H1 (cell line): ENCODE measurements around the gene PI4KA. TPM values are rescaled to one million over a fixed set of nuclear protein-coding genes. Genes with fewer than 3 reads are reported as not detected.
"Not testable (repeated sequence)": the region's sequence is repeated elsewhere in the genome, so short reads cannot be mapped to it uniquely, and the experiment has no call there.

ENCODE experiments used
- CTCF ChIA-PET: fragments of 300-600 bp; sonication (Branson Sonifier 250); formaldehyde crosslinking; loops from one replicate; lab custom pipeline; 2021; ENCODE audit not compliant: partially characterized antibody; lab: Charles Lee
- POLR2A ChIA-PET: fragments of 300-600 bp; sonication (Branson Sonifier 250); formaldehyde crosslinking; loops from one replicate; lab custom pipeline; 2021; ENCODE audit warnings: inconsistent platforms; ENCODE audit not compliant: partially characterized antibody; lab: Charles Lee
- DNase-seq, 2 experiments: peaks; one replicate each; pipeline versions ENCODE4 v3.0.0 to v3.0.0-alpha.2; 2010 to 2022; ENCODE audit warnings: low spot score in 2 of 2, low read depth in 1 of 2, mixed read lengths in 1 of 2
- FAIRE-seq: peaks from 2 replicates; lab custom pipeline; 2011; peaks lifted over from hg19 to GRCh38; lab: Jason Lieb, UNC
- H2AFZ ChIP-seq: 2 replicates; pipeline ENCODE4 v1.8.1; 2012; ENCODE audit warnings: low read length, inconsistent platforms
- H2AK5ac ChIP-seq: 2 replicates; pipeline ENCODE4 v1.6.1; 2013; ENCODE audit warnings: low read depth, low read length
- H2BK120ac ChIP-seq: replicated peaks from 2 replicates; pipeline ENCODE3; 2013; ENCODE audit warnings: low read depth, low read length, inconsistent platforms
- H2BK12ac ChIP-seq: 2 replicates; pipeline ENCODE4 v1.6.1; 2013; ENCODE audit warnings: low read depth, low read length
- H2BK15ac ChIP-seq: 2 replicates; pipeline ENCODE4 v1.6.1; 2013; ENCODE audit warnings: low read length
- H2BK20ac ChIP-seq: 2 replicates; pipeline ENCODE4 v1.6.1; 2013; ENCODE audit warnings: low read length
- H2BK5ac ChIP-seq: 2 replicates; pipeline ENCODE4 v1.6.1; 2013; ENCODE audit warnings: low read depth, low read length
- H3K14ac ChIP-seq: 2 replicates; pipeline ENCODE4 v1.6.1; 2013; ENCODE audit warnings: inconsistent platforms; ENCODE audit not compliant: insufficient read length
- H3K18ac ChIP-seq: 2 replicates; pipeline ENCODE4 v1.6.1; 2013; ENCODE audit warnings: low read length; ENCODE audit errors: extremely low read depth
- H3K23ac ChIP-seq: 2 replicates; pipeline ENCODE4 v1.6.1; 2013; ENCODE audit warnings: inconsistent platforms; ENCODE audit not compliant: insufficient read length
- H3K23me2 ChIP-seq: 2 replicates; pipeline ENCODE4 v1.6.1; 2013; ENCODE audit warnings: low read depth, low read length
- H3K27ac ChIP-seq: 2 replicates; pipeline ENCODE4 v1.6.1; 2011; ENCODE audit warnings: low read depth, low read length, inconsistent platforms
- H3K27me3 ChIP-seq, 4 experiments: replicated peaks in 1 of 4; 1 replicate in 1 of 4; 2 replicates in 3 of 4; pipeline versions ENCODE4 v1.6.1 to v1.8.1; 2011 to 2013; ENCODE audit warnings: low read length in 3 of 4, mild to moderate bottlenecking in 3 of 4, inconsistent platforms in 2 of 4, mixed read lengths in 2 of 4, moderate library complexity in 1 of 4; ENCODE audit not compliant: control insufficient read depth in 3 of 4, insufficient read depth in 3 of 4; ENCODE audit errors: extremely low read depth in 1 of 4
- H3K36me3 ChIP-seq, 4 experiments: 2 replicates each; pipeline versions ENCODE4 v1.6.1 to v1.8.1; 2011 to 2013; ENCODE audit warnings: mild to moderate bottlenecking in 4 of 4, low read length in 3 of 4, moderate library complexity in 2 of 4, control low read depth in 1 of 4, inconsistent platforms in 1 of 4; ENCODE audit not compliant: insufficient read depth in 4 of 4, control insufficient read depth in 2 of 4
- H3K4ac ChIP-seq: replicated peaks from 2 replicates; pipeline ENCODE3; 2013; ENCODE audit warnings: low read length, low read depth, mixed read lengths, inconsistent platforms; ENCODE audit not compliant: insufficient read length
- H3K4me1 ChIP-seq, 4 experiments: replicated peaks in 1 of 4; 1 replicate in 1 of 4; 2 replicates in 3 of 4; pipeline versions ENCODE4 v1.6.1 to v1.8.1; 2011 to 2013; ENCODE audit warnings: low read length in 3 of 4, inconsistent platforms in 2 of 4, mixed read lengths in 1 of 4; ENCODE audit not compliant: insufficient read depth in 4 of 4, control insufficient read depth in 3 of 4
- H3K4me2 ChIP-seq, 2 experiments: 2 replicates each; pipeline versions ENCODE4 v1.6.1 to v1.8.1; 2011 to 2013; ENCODE audit warnings: low read depth in 2 of 2, low read length in 2 of 2, control low read depth in 1 of 2, inconsistent platforms in 1 of 2, mild to moderate bottlenecking in 1 of 2; ENCODE audit not compliant: insufficient read depth in 1 of 2
- H3K4me3 ChIP-seq, 4 experiments: fragments of 200-600, 300-600 bp in 1 of 4; sonication (generic), shearing (Covaris generic), sonication (Bioruptor Twin) in 1 of 4; 2 replicates each; pipeline versions ENCODE4 v1.5.1 to v1.8.1; 2011 to 2016; ENCODE audit warnings: low read length in 4 of 4, low read depth in 3 of 4, control low read depth in 2 of 4, inconsistent platforms in 2 of 4, mild to moderate bottlenecking in 2 of 4, mixed read lengths in 1 of 4, moderate library complexity in 1 of 4; ENCODE audit not compliant: insufficient read depth in 2 of 4; ENCODE audit errors: extremely low read depth in 1 of 4
- H3K56ac ChIP-seq: replicated peaks from 2 replicates; pipeline ENCODE3; 2013; ENCODE audit warnings: low read depth, mild to moderate bottlenecking, mixed read lengths, low read length, inconsistent platforms; ENCODE audit not compliant: insufficient read length
- H3K79me1 ChIP-seq: 2 replicates; pipeline ENCODE4 v1.6.1; 2013; ENCODE audit warnings: low read depth, low read length, control low read depth
- H3K79me2 ChIP-seq, 2 experiments: 2 replicates each; pipeline versions ENCODE4 v1.6.1 to v1.8.1; 2012 to 2013; ENCODE audit warnings: low read length in 2 of 2, mild to moderate bottlenecking in 2 of 2, inconsistent platforms in 1 of 2; ENCODE audit not compliant: insufficient read depth in 2 of 2, control insufficient read depth in 1 of 2
- H3K9ac ChIP-seq, 4 experiments: replicated peaks in 1 of 4; 1 replicate in 1 of 4; 2 replicates in 3 of 4; pipeline versions ENCODE4 v1.6.1 to v1.8.1; 2011 to 2013; ENCODE audit warnings: low read depth in 3 of 4, low read length in 3 of 4, control low read depth in 2 of 4, mild to moderate bottlenecking in 2 of 4, moderate library complexity in 2 of 4, inconsistent platforms in 1 of 4; ENCODE audit errors: extremely low read depth in 1 of 4
- H3K9me3 ChIP-seq, 2 experiments: 2 replicates each; pipeline versions ENCODE4 v1.6.1 to v1.8.1; 2012 to 2013; ENCODE audit warnings: mild to moderate bottlenecking in 2 of 2, moderate library complexity in 2 of 2, control low read depth in 1 of 2, inconsistent platforms in 1 of 2, low read depth in 1 of 2, low read length in 1 of 2, mixed read lengths in 1 of 2; ENCODE audit not compliant: insufficient read depth in 2 of 2
- H4K20me1 ChIP-seq, 2 experiments: replicated peaks in 1 of 2; 2 replicates each; pipeline versions ENCODE3 to v1.8.1; 2011 to 2013; ENCODE audit warnings: inconsistent platforms in 2 of 2, low read length in 2 of 2, mild to moderate bottlenecking in 1 of 2; ENCODE audit not compliant: insufficient read depth in 2 of 2, control insufficient read depth in 1 of 2
- H4K5ac ChIP-seq: 2 replicates; pipeline ENCODE4 v1.6.1; 2013; ENCODE audit warnings: low read length, low read depth, mixed read lengths, inconsistent platforms; ENCODE audit not compliant: insufficient read length
- H4K8ac ChIP-seq: 2 replicates; pipeline ENCODE4 v1.8.0; 2013; ENCODE audit warnings: mild to moderate bottlenecking, moderate library complexity, low read length, inconsistent platforms; ENCODE audit not compliant: insufficient read depth; ENCODE audit errors: extremely low read depth
- H4K91ac ChIP-seq: replicated peaks from 2 replicates; pipeline ENCODE3; 2013; ENCODE audit warnings: low read length, mixed read lengths, inconsistent platforms; ENCODE audit not compliant: insufficient read length
- WGBS, 2 experiments: shearing (Covaris generic) in 1 of 2; methylation state at CpG; one replicate each; pipeline versions ENCODE4 v1.1.6 to v1.1.7; 2013 to 2015; ENCODE audit warnings: low lambda C conversion rate in 2 of 2, mixed read lengths in 2 of 2, inconsistent platforms in 1 of 2, low coverage in 1 of 2, missing lambda C conversion rate in 1 of 2; ENCODE audit not compliant: insufficient replicate concordance in 2 of 2, insufficient coverage in 1 of 2, insufficient read length in 1 of 2; ENCODE audit errors: extremely low coverage in 1 of 2, missing lambda C conversion rate in 1 of 2; 5-methylcytosine and 5-hydroxymethylcytosine counted together
- polyA plus RNA-seq, 7 experiments: library from polyadenylated mRNA; depleted of rRNA in 3 of 7; stranded (reverse) in 5 of 7; unstranded in 2 of 7; fragments of >200 nt in 5 of 7; fragments of 200-250 nt in 2 of 7; gene quantifications; 1 replicate in 5 of 7; 2 replicates in 1 of 7; 4 replicates in 1 of 7; pipeline versions ENCODE4 v1.2.1 to v1.2.3, GENCODE V29; 2011 to 2013; ENCODE audit warnings: missing spikeins in 2 of 7, mixed read lengths in 2 of 7
- total RNA-seq: library from RNA; stranded (reverse); fragmentation: NEBNext Ultra II Directional; extraction: Animal tissue kit (Norgen Biotek cat#: 25700); gene quantifications from 2 replicates; pipeline ENCODE4 v1.2.1, GENCODE V29; 2021

Gene PI4KA
- total and polyA plus RNA-seq, 2 of the 8 experiments (the other 6 are each of a cell fraction or from before 2014, with no cell fraction given): 22.5 to 37.7 TPM

DNA sequence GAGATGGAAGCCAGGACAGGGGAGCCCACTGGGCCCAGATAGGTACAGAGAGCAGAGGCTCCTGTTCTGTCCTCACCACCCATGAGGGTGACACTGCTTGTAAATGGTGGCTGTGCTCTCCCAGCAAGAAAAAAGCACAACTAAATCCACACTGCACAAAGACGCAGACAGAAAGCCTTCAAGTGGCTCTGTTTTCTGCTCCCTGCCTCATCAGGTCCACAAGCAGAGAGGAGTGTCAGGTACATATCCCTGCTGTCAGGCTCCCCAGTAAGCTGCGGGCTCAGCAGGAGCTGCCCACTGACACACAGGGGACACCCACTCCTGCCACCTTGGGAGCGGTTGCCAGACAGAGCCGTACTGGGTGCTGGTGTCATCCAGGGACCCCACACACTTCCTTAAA is 162.6 kb downstream of the PI4KA start:
- H4K5ac ChIP-seq, H4K8ac ChIP-seq, H3K4me1 ChIP-seq, H3K27ac ChIP-seq, H3K36me3 ChIP-seq, H3K79me1 ChIP-seq, H3K27me3 ChIP-seq, H3K14ac ChIP-seq, H3K4me3 ChIP-seq, H4K91ac ChIP-seq, POLR2A ChIA-PET, H3K18ac ChIP-seq, H3K79me2 ChIP-seq, H4K20me1 ChIP-seq, H2BK20ac ChIP-seq, H3K23me2 ChIP-seq, H2BK120ac ChIP-seq, H2BK12ac ChIP-seq, FAIRE-seq, H2AFZ ChIP-seq, H2BK5ac ChIP-seq, H2BK15ac ChIP-seq, H3K9ac ChIP-seq, H2AK5ac ChIP-seq, H3K9me3 ChIP-seq, H3K56ac ChIP-seq, H3K4ac ChIP-seq, H3K23ac ChIP-seq, H3K4me2 ChIP-seq: not testable (repeated sequence)
- CTCF ChIA-PET: interaction anchor here (0.6 kb wide), 1 partner anchor 88 kb away, joined by 3 read pairs; no protein-coding TSS in a partner anchor
- 75% methylated on average over 4 of the region's 4 CpGs; no CpG with 5 or more reads in 1 of the 2 experiments for WGBS, 2 experiments
- peak in 1 of 2 experiments; percentile 33 for DNase-seq

DNA sequence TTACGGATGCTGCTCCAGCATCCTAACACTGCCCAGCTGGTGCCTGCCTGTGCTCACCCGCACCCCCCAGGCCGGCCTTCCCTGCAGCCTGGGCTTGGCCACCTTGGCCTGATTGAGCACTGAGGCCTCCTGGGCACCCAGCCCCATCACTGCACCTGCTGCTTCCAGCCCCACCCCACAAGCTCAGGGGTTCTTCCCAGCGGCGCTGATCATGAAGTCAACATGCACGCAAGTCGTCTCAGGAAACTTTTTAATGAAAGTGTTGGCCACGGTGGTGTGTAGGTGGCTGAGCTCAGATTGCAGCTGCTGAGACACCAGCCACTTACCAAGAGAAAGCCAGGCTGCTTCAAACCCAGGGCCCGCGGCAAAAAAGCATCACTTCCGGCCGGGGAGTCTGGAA is 163.4 kb downstream of the PI4KA start:
- H2BK5ac ChIP-seq, H4K91ac ChIP-seq, H3K36me3 ChIP-seq, H2BK15ac ChIP-seq, H4K8ac ChIP-seq, H2BK12ac ChIP-seq, H4K5ac ChIP-seq, H3K18ac ChIP-seq, H3K23ac ChIP-seq, H2AK5ac ChIP-seq, H2BK20ac ChIP-seq, H3K9ac ChIP-seq, H2AFZ ChIP-seq, POLR2A ChIA-PET, H3K9me3 ChIP-seq, H3K56ac ChIP-seq, H3K4me1 ChIP-seq, H3K4me2 ChIP-seq, CTCF ChIA-PET, H3K23me2 ChIP-seq, H3K27me3 ChIP-seq, H3K27ac ChIP-seq, H4K20me1 ChIP-seq, H3K79me2 ChIP-seq, FAIRE-seq, H3K4ac ChIP-seq, H3K4me3 ChIP-seq, H2BK120ac ChIP-seq, H3K79me1 ChIP-seq, H3K14ac ChIP-seq: not testable (repeated sequence)
- DNase-seq: peak in 1 of 2 experiments; percentile 41
- WGBS, 2 experiments: 94% methylated on average over 3 of the region's 12 CpGs; no CpG with 5 or more reads in 1 of the 2 experiments
